ENCODE data around the gene ARRDC5.
"Not testable (repeated sequence)": the region's sequence is repeated elsewhere in the genome, so short reads cannot be mapped to it uniquely, and the experiment has no call there.

The ARRDC5 gene

DNA sequence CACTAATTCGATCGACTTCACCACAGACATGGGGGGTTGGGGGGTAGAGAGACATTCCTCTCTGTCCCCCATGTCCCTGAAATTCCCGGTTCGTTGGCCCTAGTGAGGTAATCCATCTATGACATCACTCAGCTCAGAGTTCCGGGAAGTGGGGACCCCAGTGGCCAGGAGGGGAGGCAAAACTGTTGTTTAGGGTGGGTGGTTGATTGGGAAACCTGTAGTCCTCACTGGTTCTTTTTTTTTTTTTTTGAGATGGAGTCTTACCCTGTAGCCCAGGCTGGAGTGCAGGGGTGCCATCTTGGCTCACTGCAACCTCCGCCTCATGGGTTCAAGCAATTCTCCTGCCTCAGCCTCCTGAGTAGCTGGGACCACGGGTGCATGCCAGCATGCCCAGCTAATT is at the start of gene ARRDC5:
TSS of gene ARRDC5 (minus strand) at position 101 of the 400 bp plus-strand sequence. CDS start at position 30, 71 bp downstream.
- DNase-seq: no peak

- no peak for DNase-seq
Measured at GRCh38 chr19:4951656-4952055, 49.0 kb upstream of the ARRDC5 start.

- DNase-seq: not testable (repeated sequence)
Measured at GRCh38 chr19:4950650-4951049, 48.0 kb upstream of the ARRDC5 start.

GRCh38 chr19:4941638-4942169 is 39.0 kb upstream of the ARRDC5 start:
- not testable (repeated sequence) for DNase-seq

DNA sequence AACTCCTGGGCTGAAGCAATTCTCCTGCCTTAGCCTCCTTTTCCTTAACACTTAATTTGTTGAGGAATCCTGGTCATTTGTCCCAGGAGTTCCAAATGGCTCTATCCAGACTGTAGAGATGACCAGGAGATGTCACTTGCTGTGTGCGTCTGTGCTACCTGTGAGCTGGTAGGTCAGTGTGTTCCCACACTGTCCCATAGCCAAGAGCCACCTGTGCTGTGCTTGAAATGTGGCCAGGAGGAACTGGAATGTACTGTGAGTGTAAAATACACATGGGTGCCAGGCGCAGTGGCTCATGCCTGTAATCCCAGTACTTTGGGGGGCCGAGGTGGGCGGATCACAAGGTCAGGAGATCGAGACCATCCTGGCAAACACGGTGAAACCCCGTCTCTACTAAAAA is 36.8 kb upstream of the ARRDC5 start:
- no peak for DNase-seq

DNA sequence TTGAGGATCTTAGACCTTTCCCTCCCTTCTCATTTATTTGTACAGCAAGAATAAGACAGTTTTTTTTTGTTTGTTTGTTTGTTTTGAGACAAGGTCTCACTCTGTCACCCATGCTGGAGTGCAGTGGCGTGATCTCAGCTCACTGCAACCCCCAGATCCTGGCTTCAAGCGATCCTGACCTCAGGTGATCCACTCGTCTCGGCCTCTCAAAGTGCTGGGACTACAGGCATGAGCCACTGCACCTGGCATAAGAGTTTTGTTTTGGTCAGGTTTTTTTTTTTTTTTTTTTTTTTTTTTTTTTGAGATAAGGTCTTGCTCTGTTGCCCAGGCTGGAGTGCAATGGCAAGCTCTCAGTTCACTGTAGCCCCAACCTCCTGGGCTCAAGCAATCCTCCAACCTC is 35.8 kb upstream of the ARRDC5 start:
- DNase-seq: not testable (repeated sequence)

- DNase-seq: no peak
Measured at GRCh38 chr19:4937060-4937459, 34.4 kb upstream of the ARRDC5 start.

DNA sequence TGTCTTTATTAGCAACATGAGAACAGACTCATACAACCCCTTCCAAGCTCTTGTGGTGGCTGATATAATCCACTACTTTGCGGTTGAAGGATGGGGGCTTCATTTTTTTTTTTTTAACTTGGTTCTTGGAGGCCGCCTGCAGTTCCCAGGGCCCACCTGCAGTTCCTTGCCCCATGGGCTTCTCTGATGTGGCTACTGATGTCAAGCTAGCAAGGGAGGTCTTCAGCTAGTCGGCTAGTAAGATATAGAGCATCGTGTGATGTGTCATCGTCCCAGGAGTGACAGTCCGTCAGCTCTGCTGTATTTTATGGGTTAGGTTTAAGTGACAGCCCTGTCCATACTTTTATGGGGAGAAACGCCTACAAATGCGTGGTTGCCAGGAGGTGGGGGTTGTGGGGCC is 32.7 kb upstream of the ARRDC5 start:
- DNase-seq: no peak

GRCh38 chr19:4933528-4933927 is 30.8 kb upstream of the ARRDC5 start:
- DNase-seq: no peak

DNA sequence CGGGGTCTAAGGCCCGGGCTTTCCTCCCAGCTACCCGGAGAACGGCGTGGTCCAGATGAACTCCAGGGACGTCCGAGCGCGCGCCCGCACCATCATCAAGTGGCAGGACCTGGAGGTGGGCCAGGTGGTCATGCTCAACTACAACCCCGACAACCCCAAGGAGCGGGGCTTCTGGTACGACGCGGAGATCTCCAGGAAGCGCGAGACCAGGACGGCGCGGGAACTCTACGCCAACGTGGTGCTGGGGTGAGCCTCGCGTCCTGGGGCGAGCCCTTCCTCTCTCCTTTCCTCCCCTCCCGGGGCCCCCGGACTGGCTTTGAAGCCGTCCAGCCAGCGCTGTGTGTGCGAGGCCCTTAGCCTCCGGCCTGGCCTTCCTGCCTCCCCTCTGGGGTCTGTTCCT is 30.0 kb upstream of the ARRDC5 start:
- DNase-seq: no peak

DNA sequence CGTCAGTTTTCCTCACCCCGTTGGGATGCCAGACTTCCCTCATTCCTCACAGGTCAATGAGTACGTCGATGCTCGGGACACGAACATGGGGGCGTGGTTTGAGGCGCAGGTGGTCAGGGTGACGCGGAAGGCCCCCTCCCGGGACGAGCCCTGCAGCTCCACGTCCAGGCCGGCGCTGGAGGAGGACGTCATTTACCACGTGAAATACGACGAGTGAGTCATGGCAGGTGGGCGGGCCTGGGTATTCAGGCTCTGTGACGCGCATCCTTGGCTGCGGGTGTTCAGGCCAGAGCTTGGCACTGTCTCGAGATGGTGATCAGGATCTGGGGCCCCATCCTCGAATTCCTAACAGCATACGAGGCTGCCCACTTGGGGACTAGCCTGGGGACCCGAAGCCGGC is 28.0 kb upstream of the ARRDC5 start:
- DNase-seq: peak; percentile 85

GRCh38 chr19:4929186-4929585 is 26.5 kb upstream of the ARRDC5 start:
- DNase-seq: peak; percentile 6

- DNase-seq: no peak
Measured at GRCh38 chr19:4923276-4923747, 20.6 kb upstream of the ARRDC5 start.

- DNase-seq: no peak
Measured at GRCh38 chr19:4922530-4923275, 20.0 kb upstream of the ARRDC5 start.

- DNase-seq: no peak
Measured at GRCh38 chr19:4916292-4917082, 13.8 kb upstream of the ARRDC5 start.

DNA sequence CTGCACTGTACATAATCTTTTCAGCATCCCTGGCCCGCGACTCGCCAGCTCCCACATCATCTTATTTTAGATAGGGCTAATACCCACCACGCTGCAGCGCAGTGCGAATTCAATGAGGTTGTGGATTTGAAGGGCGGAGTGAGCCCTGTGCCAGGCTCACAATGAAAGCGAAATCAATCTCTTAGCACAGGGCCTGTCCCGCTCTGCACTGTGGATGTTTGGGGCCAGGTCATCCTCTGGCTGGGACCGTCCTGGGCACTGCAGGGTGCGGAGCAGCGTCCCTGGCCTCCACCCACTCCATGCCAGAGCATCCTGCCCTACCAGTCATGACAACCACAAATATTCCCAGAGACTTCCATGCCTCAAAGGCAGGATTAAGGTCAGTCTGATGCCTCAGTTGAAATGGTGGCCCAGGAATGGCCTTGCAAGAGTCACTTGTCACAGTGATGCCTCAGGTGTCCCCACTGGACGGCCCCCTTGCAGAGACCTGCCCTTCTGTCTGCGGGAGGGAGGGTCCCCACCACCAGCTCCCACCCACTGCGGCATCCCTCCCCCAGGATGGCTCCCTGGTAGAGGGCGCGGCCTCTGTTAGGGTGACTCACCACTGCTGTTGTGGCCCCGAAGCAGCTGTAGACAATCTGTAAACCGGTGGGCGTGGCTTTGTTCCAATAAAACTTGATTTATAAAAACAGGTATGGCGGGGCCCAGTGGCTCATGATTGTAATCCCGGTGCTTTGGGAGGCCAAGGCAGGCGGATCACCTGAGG is 12.2 kb upstream of the ARRDC5 start:
- DNase-seq: peak; percentile 65

- DNase-seq: no peak
Measured at GRCh38 chr19:4913996-4914735, 11.5 kb upstream of the ARRDC5 start.

DNA sequence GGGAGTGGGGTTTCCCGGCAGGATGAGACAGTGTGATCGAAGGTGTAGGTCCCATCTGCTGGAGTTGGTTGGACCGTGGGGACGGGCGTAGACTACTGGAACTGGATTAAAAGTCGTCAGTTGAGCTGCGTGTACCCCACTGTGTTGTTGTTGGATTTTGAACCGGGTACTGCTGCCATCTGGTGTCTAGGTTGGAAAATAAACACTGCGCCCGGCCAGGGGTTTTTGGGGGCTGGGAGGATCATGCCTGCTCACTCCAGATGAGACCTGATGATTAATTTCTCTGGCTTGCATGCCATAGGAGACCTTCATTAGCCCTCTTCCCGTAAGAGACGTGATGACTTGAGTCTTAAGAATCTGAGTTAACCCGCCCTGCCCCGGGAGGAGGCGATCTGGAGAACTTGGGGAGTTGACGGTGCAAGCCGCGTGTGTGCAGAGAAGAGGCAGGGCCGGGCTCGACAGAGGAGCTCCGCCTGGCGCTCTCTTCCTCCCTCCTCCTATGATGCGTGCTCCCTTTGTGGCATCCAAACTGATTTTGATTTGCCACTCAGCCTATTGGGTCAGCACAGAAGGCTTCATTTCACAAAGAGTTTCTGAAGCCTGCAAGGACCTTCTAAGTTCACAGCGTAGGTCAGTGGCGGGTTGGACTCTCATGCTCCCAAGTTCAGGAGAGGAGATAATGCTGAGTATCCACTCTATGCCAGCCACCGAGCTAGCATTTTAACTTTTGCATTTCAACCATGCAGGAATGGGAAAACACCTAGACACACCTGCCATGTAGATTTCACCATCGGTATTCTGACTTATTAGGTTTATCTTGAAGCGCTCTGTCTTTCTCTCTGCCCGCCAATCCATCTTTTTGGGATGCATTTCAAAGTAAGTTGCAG is 9.3 kb upstream of the ARRDC5 start:
- peak; percentile 93 for DNase-seq

GRCh38 chr19:4911314-4911713 is 8.6 kb upstream of the ARRDC5 start:
- DNase-seq: no peak

DNA sequence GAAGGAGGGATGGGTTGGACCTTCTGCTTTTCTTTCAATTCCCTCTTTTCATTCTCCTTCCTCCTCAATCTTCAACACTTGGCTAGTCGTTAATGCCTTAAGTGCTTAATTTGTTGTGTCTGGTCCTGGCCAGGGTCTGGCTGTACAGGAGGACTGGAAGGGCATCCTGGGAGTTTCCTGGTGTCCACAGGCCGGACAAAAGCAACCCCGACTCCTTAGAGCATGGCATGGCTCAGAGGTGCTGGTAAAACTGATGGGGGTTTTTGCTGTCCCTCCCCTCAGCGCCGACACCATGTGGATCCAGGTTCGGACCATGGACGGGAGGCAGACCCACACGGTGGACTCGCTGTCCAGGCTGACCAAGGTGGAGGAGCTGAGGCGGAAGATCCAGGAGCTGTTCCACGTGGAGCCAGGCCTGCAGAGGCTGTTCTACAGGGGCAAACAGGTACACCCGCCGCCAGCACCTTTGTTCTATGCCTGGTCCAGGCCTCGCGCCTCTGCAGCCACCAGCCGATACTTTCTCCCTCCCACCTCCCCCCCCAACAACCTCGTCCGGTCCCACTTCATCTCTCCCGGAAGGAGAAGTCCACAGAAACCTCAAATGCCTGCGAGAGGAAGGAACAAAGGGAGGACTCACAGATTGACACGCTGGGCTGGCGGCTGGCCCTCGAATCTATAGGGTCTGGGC is 8.0 kb upstream of the ARRDC5 start:
- no peak for DNase-seq

All from T1000 (cell line).